MV-4-11 (cell line): ENCODE measurements around the gene DMKN.
A peak's percentile ranks its signal among the peaks of the same experiment; 100 is the strongest.
"Not testable (repeated sequence)": the region's sequence is repeated elsewhere in the genome, so short reads cannot be mapped to it uniquely, and the experiment has no call there.

ENCODE experiments used
- DNase-seq: peaks from one replicate; lab custom pipeline; 2025; lab: John Stamatoyannopoulos, UW

The DMKN gene

DNA sequence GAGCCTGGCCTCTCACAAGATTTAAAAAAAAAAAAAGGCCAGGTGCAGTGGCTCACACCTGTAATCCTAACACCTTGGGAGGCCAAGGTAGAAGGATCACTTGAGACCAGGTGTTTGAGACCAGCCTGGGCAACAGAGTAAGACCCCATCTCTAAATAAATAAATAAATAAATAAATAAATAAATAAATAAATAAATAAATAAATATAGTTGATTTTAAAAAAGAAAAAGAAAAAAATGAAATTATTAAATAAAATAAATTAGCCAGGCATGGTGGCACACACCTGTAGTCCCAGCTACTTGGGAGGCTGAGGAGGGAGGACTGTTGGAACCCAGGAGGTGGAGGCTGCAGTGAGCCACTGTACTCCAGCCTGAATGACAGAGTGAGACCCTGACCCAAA is 51.7 kb downstream of the DMKN start:
- not testable (repeated sequence) for DNase-seq

DNA sequence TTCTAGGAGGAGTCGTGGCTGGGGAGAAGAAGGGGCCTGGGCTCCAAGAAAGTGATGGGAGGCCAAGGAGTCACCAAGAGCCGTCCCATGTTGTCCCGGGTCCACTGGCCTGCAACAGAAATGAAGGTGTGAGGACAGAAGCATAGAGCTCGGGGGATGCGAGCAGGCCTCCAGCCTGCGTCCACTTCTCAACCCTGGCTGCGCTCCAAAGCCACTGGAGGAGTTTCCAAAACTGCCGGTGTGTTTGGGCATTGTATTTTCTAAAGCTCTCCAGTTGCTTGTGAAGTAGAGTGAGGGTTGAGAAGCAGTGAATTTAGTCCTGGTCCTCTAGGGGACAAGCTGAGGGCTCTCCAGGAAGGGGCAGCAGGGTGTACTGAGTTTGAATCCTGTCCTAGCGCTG is 52.4 kb downstream of the DMKN start:
- no peak for DNase-seq

DNA sequence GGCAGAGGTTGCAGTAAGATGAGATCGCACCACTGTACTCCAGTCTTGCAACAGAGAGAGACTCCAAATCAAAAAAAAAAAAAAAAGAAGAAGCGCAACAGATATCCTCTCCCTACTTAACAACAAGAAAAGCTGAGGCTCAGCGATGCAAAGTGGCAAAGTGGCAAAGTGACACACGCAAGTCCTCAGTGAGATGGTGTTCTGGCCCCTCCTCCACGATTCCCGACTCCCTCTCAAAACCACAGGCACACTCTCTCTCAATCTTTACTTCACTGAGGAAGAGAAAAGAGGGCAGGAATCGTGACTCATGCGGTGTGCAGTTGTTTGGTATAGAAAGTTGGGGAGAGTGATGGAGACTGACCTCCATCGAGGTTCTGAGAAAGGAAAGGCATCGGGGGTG is 52.8 kb downstream of the DMKN start:
- DNase-seq = peak; percentile 81

GRCh38 chr19:35459414-35460082 is 53.9 kb downstream of the DMKN start:
- no peak for DNase-seq

GRCh38 chr19:35458731-35459391 is 54.6 kb downstream of the DMKN start:
- peak; percentile 49 for DNase-seq

- DNase-seq = no peak
Observed at GRCh38 chr19:35458192-35458591, 55.3 kb downstream of the DMKN start.

GRCh38 chr19:35457173-35457572 is 56.3 kb downstream of the DMKN start:
- no peak for DNase-seq

DNA sequence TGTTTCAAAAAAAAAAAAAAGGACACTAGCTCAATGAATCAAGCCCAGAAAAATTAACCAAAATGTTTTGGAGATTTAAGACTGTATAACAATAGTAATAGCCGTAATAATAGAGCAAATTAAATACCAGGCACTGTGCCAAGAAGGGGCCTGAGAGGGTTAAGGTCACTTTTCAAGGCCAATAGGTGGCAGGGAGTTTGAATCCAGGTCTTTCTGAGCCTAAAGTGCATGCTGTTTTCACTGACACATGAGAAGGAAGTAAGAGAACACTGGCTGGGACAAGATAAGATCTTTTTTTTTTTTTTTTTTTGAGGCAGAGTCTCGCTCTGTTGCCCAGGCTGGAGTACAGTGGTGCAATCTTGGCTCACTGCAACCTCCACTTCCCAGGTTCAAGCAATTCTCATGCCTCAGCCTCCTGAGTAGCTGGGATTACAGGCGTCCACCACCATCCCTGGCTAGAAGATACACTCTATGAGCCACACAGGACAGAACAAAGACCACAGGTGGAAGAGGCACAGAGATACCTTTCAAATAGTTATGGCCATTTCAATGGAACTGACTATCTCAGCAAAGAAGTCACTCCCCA is 57.7 kb downstream of the DMKN start:
- DNase-seq = no peak

DNA sequence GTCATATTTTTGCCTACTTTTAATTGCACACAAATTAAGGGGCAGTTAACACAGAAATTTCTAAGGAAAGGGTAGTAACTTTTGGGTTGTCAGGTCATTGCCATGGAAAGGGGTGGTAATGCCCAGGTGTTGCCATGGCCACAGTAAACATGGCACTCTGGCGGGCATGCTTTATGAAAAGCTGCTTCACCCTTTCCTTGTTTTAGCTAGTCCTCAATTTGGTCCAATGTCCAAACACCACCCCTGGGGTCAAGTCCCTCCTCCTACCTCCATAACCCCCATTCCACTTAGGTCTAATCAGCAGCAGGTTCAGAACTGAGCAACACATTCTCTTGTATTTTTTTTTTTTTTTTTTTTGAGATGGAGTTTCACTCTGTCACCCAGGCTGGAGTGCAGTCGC is 58.8 kb downstream of the DMKN start:
- no peak for DNase-seq

GRCh38 chr19:35451338-35452096 is 61.9 kb downstream of the DMKN start:
- DNase-seq = peak; percentile 71

- DNase-seq = no peak
Observed at GRCh38 chr19:35449359-35450043, 63.9 kb downstream of the DMKN start.

DNA sequence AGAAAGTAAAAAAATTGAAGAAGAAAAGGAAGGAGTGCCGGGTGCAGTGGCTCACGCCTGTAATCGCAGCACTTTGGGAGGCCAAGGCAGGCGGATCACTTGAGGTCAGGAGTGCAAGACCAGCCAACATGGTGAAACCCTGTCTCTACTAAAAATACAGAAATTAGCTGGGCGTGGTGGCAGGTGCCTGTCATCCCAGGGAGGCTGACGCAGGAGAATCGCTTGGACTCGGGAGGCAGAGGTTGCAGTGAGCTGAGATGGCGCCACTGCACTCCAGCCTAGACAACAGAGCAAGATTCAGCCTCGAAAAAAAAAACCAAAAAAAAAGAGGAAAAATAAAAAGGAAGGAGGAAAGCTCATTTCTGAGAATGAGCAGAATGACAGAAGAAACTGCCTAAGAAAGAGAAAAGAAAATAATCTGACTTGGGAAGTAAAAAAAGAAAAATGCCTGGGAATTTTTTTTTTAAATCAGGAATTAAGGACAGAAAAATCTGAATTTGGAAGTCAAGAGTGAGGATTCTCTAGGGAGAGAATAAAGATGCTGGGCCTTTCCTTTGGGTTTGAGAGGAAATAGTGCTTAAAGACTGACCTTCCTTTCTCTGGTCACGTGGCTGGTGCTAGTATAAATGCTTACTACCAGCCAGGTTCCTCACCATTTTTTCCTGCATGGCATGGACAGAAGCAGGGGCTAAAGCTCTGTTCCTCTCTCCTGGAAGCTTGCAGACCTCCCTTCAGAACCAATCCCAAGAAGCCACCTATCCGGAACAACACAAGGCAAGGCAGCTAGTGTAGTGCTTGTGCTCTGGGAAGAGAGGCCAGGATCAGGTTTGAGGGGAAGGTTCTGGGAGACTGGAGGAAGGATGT is 65.6 kb downstream of the DMKN start, which contains the start of gene FFAR2:
Gene FFAR2, plus strand, starts transcription at position 652 of the 864 bp plus-strand sequence. CDS start 1,458 bp downstream, outside the sequence.
- peak; percentile 68 for DNase-seq
